Measurements from ENCODE around the gene HCK.

Gene HCK

GRCh38 chr20:32134026-32134425 lies 82.0 kb downstream of the HCK start:
- ATAC-seq (ENCODE audit: low read depth) (no peak), DNase-seq (ENCODE audit: low spot score) (peak; percentile 34)
- no peaks in the 10 kb centered on the region for H3K9me3 ChIP-seq (ENCODE audit: severe bottlenecking)
- H3K27me3 ChIP-seq (ENCODE audit: insufficient read depth, poor library complexity, severe bottlenecking) = no peaks in the 10 kb centered on the region
- no peaks in the 10 kb centered on the region for H3K4me1 ChIP-seq (ENCODE audit: insufficient read depth, poor library complexity, severe bottlenecking)
- H3K4me3 ChIP-seq (ENCODE audit: severe bottlenecking) = no peak overlapping the region
- H3K27ac ChIP-seq (ENCODE audit: poor library complexity, severe bottlenecking) = no peak overlapping the region
- TF ChIP-seq CTCF (IDR thresholded peaks at IDR 0.05; ENCODE audit: poor library complexity, severe bottlenecking) = no peak
- peaks cover 83% of the 10 kb centered on the region for H3K36me3 ChIP-seq (ENCODE audit: low read depth)

- peaks cover 81% of the 10 kb centered on the region for H3K36me3 ChIP-seq (ENCODE audit: low read depth)
- DNase-seq (ENCODE audit: low spot score) (peak; percentile 31), ATAC-seq (ENCODE audit: low read depth) (no peak)
- no peaks in the 10 kb centered on the region for H3K9me3 ChIP-seq (ENCODE audit: severe bottlenecking)
- H3K4me1 ChIP-seq (ENCODE audit: insufficient read depth, poor library complexity, severe bottlenecking) = no peaks in the 10 kb centered on the region
- no peak overlapping the region for H3K4me3 ChIP-seq (ENCODE audit: severe bottlenecking)
- H3K27ac ChIP-seq (ENCODE audit: poor library complexity, severe bottlenecking) = no peak overlapping the region
- no peak for TF ChIP-seq CTCF (IDR thresholded peaks at IDR 0.05; ENCODE audit: poor library complexity, severe bottlenecking)
- H3K27me3 ChIP-seq (ENCODE audit: insufficient read depth, poor library complexity, severe bottlenecking) = no peaks in the 10 kb centered on the region
Measured at GRCh38 chr20:32135983-32136515, 84.0 kb downstream of the HCK start.

GRCh38 chr20:32138921-32139320 lies 86.9 kb downstream of the HCK start:
- no peaks in the 10 kb centered on the region for H3K4me1 ChIP-seq (ENCODE audit: insufficient read depth, poor library complexity, severe bottlenecking)
- H3K27ac ChIP-seq (ENCODE audit: poor library complexity, severe bottlenecking) = no peak overlapping the region
- no peaks in the 10 kb centered on the region for H3K27me3 ChIP-seq (ENCODE audit: insufficient read depth, poor library complexity, severe bottlenecking)
- peaks cover 95% of the 10 kb centered on the region for H3K36me3 ChIP-seq (ENCODE audit: low read depth)
- H3K4me3 ChIP-seq (ENCODE audit: severe bottlenecking) = no peak overlapping the region
- TF ChIP-seq CTCF (IDR thresholded peaks at IDR 0.05; ENCODE audit: poor library complexity, severe bottlenecking) = no peak
- no peak for ATAC-seq (ENCODE audit: low read depth)
- no peaks in the 10 kb centered on the region for H3K9me3 ChIP-seq (ENCODE audit: severe bottlenecking)
- DNase-seq (ENCODE audit: low spot score) = peak; percentile 55

- Histone ChIP-seq H3K27ac (ENCODE audit: poor library complexity, severe bottlenecking) (no peak overlapping the region), H3K9me3 (ENCODE audit: severe bottlenecking) (no peaks in the 10 kb centered on the region), H3K4me3 (ENCODE audit: severe bottlenecking) (no peak overlapping the region), H3K4me1 (ENCODE audit: insufficient read depth, poor library complexity, severe bottlenecking) (no peaks in the 10 kb centered on the region), H3K36me3 (ENCODE audit: low read depth) (peaks cover 97% of the 10 kb centered on the region), H3K27me3 (ENCODE audit: insufficient read depth, poor library complexity, severe bottlenecking) (no peaks in the 10 kb centered on the region)
- TF ChIP-seq CTCF (IDR thresholded peaks at IDR 0.05; ENCODE audit: poor library complexity, severe bottlenecking) = no peak
- DNase-seq (ENCODE audit: low spot score) (peak; percentile 39), ATAC-seq (ENCODE audit: low read depth) (no peak)
Measured at GRCh38 chr20:32139947-32140346, 87.9 kb downstream of the HCK start.

GRCh38 chr20:32140603-32141002 lies 88.6 kb downstream of the HCK start:
- ATAC-seq (ENCODE audit: low read depth) = no peak
- TF ChIP-seq CTCF (IDR thresholded peaks at IDR 0.05; ENCODE audit: poor library complexity, severe bottlenecking) = no peak

More at GRCh38 chr20:32140603-32141002, 88.6 kb downstream of the HCK start:
- Histone ChIP-seq H3K27me3 (ENCODE audit: insufficient read depth, poor library complexity, severe bottlenecking) (no peaks in the 10 kb centered on the region), H3K36me3 (ENCODE audit: low read depth) (peaks cover 97% of the 10 kb centered on the region), H3K27ac (ENCODE audit: poor library complexity, severe bottlenecking) (no peak overlapping the region), H3K4me3 (ENCODE audit: severe bottlenecking) (no peak overlapping the region), H3K9me3 (ENCODE audit: severe bottlenecking) (no peaks in the 10 kb centered on the region), H3K4me1 (ENCODE audit: insufficient read depth, poor library complexity, severe bottlenecking) (no peaks in the 10 kb centered on the region)
- peak; percentile 61 for DNase-seq (ENCODE audit: low spot score)

Measured in RWPE2 (cell line).